Hypothalamus (tissue), 51 donors: Measurements from ENCODE around the gene DOCK9.

ENCODE experiments used
- DNase-seq, 51 donors: peaks; one replicate each; lab custom pipeline; 2025; lab: John Stamatoyannopoulos, UW

DOCK9 gene

DNA sequence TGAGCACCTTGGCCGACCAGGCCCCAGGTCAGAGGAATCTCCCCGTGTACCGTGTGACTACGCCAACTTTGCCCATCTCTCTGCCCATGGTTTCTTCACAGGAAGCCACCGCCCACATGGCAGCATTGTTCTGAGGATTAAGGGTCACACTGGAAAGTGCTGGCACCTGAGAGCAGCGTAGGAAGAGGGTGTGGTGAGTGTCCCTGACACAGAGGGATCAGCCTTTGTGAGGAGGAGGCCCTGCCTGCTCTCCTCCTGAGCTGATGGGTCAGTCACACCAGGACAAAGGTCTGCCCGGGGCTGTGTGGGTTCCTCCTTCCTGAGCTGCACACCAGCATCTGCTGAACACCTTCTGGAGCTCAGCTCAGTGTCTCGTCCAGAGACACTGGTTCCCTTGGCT is 193.2 kb downstream of the DOCK9 start:
- DNase-seq: no peak

DNA sequence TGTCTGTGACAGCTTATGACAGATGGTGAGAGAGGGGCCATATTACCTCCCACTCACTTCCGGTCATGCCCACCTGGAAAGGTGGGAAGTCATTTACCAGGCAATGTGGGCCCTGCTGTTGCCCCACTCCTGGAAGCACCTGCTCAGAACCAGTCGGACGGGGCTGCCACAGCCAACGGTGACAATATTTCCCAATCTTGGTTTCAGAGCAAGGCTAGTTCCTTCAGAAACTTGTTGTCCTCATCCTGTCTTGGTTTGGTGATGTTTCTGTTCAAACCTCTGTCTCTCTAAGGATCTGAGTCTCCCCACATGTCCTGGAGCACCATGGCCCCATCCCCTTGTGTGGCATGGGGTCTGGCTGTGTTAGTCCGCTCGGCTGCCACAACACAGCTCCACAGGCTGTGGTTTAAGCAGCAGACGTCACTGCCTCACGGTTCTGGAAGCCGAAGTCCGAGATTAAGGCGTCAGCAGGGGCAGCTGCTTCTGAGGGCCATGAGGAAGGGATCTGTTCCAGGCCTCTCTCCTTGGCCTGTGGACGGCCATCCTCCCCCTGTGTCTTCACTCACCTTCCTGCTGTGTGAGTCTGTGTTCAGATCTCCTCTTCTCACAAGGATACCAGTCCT is 193.9 kb downstream of the DOCK9 start:
- no peak for DNase-seq

DNA sequence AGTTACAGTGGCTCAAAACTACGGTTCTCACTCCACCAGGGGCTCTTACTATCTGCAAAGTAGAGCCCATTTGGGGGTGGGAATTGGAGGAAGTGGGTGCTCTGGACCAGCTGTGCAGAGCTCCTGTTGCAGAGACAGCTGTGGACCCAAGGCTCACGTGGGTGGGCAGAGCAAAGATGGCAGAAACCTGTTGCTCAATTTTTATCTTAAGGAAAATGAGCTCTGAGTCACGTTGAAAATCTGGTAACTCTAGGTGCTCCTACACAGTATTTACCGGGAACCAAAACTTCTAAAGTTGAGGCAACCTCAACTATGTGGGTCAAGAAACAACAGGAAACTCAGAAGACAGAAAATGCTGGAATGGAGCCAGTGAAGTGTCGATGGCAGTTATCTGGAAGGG is 195.2 kb downstream of the DOCK9 start:
- DNase-seq: no peak

DNA sequence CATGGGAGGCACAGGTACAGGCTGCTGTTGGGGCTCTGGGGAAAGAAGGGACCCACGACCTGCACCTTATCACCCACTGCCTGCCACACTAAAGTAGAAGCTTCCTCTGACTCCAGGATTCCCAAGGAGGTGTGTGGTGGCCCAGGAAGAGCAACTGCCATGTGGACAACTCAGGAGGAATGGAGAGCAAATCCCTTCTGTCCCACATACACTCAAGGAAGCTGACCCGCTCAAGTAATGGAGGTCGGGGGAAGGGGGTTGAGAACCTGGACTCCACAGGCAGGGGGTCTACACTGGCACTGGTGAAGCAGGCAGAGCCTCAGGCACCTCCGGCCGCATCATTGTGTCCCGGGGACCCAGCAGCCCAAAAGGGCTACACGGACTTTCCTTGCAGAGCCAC is 196.0 kb downstream of the DOCK9 start:
- no peak for DNase-seq

DNA sequence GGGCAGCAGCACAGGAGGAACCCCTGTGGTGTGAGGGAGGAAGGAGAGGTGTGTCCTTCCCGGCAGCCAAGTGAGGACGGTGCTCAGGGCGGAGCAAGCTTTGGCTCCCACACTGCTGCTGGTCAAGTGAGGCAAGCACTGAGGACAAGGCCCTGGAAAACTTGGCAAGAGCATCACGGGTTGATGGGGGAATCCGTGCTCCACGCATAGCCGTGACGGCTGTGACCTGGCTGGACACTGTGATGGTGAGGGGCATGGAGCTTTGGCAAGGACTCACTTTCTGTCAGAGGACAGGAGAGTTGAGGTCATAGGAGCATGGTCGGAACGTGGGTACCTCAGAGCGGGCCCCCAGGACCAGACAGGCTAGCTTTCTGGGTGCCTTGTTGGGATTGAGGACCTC is 196.4 kb downstream of the DOCK9 start:
- DNase-seq: no peak

DNA sequence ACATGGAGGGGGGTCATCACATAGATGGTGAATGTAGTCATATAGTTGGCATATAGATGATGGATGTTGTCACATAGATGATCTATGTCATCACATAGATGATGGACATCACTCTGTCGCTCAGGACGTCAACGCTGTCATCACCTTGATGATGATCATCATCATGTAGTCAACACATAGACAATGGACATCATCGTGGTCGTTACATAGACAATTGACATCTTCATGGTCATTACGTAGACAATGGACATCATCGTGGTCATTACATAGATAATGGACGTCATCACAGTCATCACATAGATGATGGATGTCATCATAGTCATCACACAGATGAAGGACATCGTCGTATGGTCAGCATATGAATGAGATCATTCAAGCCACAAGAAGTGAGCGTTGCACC is 196.8 kb downstream of the DOCK9 start:
- no peak for DNase-seq

DNA sequence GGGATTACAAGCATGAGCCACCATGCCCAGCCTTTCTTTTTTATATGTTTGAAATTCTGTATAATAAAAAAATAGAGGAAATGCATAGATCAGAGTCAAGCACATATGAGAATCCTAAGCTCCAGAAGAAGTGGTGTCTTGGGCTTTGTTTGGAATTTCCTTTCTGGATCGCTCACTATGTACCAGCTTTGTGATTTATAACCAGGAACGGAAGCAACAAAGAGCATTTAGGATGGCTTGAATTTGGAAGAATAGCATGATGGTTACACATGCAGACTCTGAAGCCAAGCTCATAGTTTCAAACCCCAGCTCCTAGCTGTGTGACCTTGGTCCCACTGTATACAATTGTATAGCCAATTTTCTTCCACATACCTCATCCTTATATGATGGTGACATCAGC is 197.4 kb downstream of the DOCK9 start:
- DNase-seq: no peak

DNA sequence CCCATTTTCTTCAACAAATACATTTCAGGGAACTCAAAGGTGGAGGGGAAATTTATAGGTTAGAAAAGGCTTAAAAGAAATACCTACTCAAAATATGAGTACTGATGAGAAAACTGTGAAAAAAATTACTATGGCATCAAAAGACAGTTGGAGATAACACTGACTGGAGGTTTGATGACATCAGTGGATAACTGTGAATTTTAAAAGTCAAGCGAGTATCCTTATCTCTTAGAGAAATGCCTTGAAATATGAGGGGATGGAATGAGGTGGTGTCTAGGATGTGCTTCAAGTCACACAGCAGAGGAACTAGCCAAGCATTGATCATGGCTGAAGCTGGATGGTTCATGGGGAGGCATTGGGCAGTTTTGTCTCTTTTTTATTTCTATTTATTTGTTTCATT is 198.2 kb downstream of the DOCK9 start:
- no peak for DNase-seq

DNA sequence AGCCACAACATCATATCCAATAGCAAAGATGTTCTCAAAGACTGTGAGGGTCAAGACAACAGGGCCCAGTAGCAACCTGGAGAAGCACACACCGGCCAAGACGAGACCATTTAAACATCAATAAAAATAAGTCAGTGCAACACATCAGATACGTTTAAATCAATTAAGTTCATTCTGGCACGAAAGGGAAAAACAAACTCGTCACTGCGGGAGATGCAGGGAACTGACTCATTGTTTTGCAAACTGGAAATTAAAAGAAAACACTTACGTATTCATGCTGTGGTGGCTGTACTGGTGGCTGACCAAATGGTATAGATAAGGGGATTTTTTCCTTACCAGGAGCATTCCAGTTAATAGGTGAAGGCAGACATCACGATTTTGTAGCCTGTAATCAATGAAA is 199.1 kb downstream of the DOCK9 start:
- DNase-seq: no peak

DNA sequence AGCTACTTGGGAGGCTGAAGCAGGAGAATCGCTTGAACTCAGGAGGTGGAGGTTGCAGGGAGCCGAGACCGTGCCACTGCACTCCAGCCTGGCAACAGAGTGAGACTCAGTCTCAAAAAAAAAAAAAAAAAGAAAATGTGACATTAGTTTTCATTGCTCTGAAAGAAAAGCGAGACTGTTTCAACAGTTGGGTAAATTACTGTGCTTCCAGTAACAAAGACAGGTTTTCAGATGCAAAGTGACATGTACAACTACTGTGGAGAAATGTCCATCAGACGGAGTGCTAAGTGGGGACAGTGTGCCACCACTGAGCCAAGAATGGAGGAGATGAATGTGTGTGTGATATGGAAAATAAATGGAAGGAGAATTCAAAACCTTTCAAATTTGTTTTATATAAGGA is 201.2 kb downstream of the DOCK9 start:
- DNase-seq: no peak

DNA sequence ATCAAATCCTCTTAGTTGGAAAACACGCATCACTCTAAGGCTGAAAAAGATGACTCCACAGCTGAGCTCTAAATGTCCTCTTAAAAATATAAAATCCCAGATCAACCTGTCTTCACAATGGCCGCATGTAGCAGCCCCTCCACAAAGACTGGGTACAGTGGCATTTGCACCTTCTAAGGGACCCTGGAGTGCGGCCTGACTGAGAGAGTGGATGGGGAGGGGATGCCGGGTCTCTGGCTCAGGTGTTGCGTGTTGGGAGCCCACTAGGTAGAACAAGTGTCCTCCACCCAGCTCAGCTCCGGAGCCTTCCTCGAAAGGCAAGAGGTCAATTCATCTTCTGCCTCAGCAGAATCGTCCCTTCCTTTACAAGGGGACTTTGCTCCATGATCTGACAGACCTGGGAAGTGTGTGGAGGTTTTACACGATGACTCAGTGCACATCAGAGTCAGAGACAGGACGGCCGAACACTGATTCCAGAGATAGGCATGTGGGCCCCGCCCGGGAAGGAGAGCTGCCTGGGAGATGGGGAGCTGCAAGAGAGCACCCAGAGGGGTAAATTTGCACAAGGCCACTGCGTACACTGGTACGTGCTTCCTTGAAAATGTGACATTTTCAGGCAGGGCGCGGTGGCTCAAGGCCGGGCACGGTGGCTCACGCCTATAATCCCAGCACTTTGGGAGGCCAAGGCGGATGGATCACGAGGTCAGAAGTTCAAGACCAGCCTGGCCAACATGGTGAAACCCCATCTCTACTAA is 201.8 kb downstream of the DOCK9 start:
- DNase-seq: no peak

DNA sequence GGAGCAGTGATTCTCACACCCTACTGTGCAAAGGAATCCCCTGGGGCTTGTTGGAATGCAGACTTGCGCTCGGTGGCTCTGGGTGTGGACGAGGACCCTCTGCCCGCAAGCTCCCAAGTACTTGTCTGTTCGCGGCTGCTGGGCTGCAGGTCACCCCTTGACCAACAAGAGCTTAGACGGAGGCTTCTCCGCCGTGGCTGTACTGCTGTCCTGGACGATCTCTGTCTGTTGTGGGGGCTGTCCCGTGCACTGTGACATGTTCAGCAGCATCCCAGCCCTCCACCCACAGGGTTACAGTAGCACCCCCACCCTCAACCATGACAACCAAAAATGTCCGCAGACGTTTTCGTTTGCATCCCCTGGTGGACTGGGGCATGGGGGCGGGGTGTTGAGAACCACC is 202.5 kb downstream of the DOCK9 start:
- no peak for DNase-seq

DNA sequence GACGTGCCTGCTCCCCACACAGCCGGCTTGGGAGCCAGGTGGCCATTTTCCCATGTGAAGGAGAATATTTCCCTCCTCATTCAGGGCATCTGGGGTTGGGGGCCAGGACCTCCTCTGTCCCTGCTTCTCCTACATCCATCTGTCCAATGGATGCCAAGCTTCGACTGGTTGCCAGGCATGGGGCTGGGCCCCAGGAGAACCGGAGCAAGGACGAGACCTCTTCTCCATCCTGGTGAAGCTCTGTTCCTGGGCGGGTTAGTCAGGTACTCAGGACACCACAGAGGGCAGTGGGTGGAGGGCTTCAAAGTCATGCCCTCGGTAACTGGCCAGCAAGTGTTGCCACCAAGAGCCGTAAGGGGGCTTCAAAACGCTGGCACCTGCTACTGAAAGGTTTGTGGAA is 203.1 kb downstream of the DOCK9 start:
- DNase-seq: no peak

DNA sequence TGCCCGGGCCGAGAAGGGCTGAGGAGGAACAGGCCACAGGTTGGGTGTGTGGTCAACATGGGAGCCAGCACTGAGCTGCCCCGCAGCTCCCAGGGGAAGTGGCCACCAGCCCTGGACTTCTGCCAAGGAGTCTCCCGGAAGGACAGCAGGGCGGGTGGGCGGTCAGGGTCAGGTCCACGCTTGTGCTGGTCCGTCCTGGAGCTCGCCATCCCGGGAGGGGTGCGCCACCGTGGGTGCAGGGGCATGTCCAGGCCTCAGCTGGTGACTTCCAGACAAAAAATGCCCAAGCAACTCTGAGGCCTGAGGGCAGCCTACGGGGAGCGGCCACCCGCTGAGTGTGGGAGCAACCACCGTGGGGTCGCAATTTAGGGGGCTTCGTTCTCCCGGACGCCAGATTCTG is 203.9 kb downstream of the DOCK9 start:
- no peak for DNase-seq

DNA sequence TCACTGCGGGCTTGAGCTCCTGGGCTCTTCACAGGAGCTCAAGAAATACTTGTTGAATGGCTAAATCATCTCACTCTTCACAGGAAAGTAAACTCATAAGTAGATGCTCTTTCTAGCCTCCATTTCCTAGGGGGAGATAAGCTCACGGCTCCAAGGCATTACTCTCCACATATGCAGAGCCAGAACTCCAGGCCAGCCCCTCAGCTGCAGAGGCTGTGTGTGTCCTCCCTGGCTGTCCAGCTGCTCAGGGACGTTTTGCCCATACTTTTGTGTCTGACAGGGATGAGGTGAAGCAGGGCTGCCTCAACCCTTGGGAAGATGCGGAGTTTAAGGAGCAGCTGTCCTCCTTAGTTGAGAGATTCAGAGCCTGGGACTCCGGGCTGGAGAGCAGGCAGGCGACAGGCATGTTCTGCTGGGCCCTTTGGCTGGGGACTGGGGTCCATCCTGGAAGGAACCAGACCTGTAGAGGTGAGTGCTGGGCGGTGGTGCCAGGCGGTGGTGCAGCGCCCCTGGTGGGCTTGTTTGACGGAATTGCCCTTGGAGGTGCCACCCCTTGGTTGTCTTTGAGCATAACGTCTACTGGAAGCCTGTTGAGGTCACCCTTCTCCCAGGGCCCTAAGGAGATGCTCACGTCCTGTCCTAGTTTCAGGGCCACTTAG is 204.9 kb downstream of the DOCK9 start:
- no peak for DNase-seq

DNA sequence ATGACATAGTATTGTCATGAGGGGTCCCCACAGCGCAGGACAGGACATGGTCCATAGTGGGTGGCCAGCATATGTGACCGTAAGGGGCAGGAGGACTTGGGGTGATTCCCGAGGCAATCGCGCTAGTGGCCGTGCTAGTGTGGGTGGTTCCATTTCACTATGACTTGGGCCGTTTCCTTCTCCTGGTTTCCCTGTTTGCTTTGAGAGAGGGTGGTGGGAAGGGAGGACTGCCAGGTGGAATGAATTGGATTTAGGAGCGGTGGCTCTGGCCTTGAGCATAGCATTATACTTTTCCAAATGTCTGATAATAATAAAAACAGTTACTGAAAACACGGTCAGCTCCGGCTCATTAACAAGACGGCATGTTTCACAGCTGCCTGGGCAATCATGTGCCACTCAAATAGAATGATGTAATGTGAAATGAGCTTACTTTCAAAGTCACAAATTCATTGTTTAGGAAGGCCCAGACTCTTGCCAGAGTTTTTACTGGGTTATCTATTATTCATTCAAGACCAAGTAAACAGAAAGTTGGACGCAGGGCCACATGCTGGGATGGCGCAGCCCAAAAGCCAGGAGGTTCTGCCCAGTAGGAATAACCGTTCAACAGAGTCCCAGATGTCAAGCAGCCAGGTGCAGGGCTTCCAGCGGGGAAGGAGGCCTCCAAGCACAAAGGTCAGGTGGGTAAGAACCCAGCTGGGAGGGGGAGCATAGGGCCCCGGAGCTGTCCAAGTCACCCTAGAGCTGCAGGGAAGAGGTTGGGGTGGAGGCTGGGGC is 205.8 kb downstream of the DOCK9 start:
- DNase-seq: no peak

DNA sequence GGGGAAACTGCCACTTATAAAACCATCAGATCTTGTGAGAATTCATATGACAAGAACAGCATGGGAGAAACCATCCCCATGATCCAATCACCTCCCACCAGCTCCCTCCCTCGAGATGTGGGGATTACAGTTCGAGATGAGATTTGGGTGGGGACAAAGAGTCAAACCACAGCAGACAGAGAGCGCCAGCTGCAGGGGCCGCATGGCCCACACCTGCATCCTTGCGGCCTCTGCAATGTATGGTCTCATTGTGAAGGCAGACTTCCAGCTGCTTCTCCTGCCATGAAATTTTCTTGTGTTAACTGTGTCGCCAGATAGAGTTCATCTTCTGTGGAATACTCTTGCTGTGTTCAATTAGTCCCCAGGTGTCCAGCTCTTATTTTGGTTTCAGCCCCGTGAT is 208.1 kb downstream of the DOCK9 start:
- DNase-seq: no peak

DNA sequence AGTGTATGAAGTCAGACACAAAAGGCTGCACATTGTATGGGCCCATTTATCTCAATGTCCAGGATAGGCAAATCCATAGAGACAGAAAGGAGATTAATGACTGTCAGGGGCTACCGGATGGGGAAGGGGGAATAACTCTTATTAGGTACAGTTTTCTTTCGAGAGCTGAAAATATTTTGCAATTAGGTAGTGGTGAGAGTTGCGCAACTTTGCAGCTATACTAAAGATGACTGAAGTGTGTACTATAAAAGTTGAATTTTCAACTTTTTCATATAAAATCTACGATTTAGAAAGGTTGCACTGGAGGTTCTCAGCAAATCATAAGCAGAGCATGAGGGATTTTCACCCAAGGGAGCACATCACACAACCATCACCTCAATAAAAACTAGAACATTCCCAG is 209.3 kb downstream of the DOCK9 start:
- no peak for DNase-seq

DNA sequence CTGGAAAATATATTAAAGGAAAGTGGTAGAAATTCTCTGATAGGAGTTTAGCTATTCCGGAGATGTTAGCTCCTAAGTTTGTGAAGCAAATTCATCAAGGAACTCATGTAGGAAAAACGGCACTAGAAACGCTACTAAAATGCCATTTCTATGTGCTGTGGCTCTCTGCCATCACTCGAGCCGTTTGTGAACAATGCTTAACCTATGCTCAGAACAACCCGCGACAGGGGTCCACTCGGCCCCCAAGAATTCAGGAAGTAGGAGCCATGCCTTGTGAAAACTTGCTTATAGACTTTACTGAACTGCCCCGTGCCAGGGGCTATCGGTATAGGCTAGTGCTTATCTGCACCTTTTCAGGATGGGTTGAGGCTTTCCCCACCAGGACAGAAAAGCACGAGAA is 211.2 kb downstream of the DOCK9 start:
- no peak for DNase-seq

DNA sequence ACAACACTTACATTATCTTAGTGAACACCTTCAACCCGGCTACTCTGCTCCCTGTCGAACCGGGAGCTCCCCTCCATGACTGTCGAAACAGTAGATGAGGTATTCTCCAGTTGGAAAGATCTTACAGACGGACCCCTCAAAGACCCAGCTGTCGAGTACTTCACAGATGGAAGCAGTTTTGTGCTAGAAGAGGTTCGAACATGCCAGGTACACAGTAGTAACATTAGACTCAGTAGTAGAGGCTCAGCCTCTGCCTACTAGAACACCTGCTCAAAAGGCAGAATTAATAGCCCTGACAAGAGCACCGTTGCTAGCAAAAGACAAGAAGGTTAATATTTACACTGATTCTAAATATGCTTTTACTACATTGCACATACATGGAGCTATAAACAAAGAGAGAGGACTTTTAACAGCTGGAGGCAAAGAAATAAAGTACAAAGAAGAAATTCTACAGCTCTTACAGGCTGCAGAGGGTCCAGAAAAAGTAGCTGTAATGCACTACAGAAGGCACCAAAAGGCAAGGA is 211.8 kb downstream of the DOCK9 start:
- no peak for DNase-seq

DNA sequence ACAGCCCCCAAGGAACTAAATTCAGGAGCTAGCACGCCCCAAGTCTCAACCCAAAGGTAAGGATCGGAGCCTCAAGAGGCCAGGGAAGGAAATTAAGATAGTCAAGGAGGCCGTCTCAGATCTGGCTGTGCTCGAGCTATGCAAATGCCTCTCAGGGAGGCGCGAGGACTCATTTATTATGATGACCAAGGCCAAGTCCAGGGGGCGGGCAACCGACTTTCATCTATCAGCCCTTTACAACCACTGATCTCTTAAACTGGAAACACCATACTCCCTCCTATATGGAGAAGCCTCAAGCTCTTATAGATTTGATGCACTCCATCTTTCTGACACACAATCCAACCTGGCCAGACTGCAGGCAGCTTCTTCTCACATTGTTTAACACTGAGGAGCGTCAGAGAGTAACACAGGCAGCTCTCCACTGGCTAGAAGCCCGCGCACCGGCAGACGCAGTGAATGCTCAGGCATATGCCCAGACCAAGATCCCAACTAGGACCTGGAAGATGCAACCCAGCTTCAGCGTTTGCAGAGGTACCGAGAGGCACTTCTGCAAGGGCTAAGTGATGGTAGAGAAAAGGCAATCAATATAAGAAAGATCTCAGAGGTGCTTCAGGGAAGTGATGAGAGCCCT is 215.8 kb downstream of the DOCK9 start:
- DNase-seq: no peak
